Mesenchymal stem cell (in vitro differentiated cells and primary cell): ENCODE measurements around the gene PMEPA1.

Experiments used
- DNase-seq: peaks from one replicate; pipeline ENCODE4 v3.0.0-alpha.2; 2013
- H2AFZ ChIP-seq: one replicate; pipeline ENCODE4 v1.6.1; 2013; ENCODE audit warnings: low read depth, mild to moderate bottlenecking, control low read depth, inconsistent platforms, low read length, moderate library complexity
- H2AK5ac ChIP-seq: 2 replicates; pipeline ENCODE4 v1.6.1; 2013; ENCODE audit warnings: low read length, moderate library complexity, mild to moderate bottlenecking, inconsistent platforms; ENCODE audit not compliant: severe bottlenecking
- H2BK120ac ChIP-seq: one replicate; pipeline ENCODE4 v1.6.1; 2013; ENCODE audit warnings: low read depth, mild to moderate bottlenecking, inconsistent platforms, low read length, moderate library complexity
- H2BK12ac ChIP-seq, 2 experiments: one replicate each; pipeline ENCODE4 v1.6.1; 2013; ENCODE audit warnings: inconsistent platforms in 2 of 2, low read length in 2 of 2, mild to moderate bottlenecking in 2 of 2, moderate library complexity in 2 of 2, control low read depth in 1 of 2
- H2BK15ac ChIP-seq: one replicate; pipeline ENCODE4 v1.6.1; 2013; ENCODE audit warnings: mild to moderate bottlenecking, low read depth, inconsistent platforms; ENCODE audit not compliant: poor library complexity, severe bottlenecking
- H2BK5ac ChIP-seq: 2 replicates; pipeline ENCODE4 v1.6.1; 2013; ENCODE audit warnings: low read depth, mild to moderate bottlenecking, low read length, control low read depth, inconsistent platforms; ENCODE audit not compliant: poor library complexity, severe bottlenecking
- H3K14ac ChIP-seq, 2 experiments: one replicate each; pipeline ENCODE4 v1.6.1; 2013; ENCODE audit warnings: inconsistent platforms in 2 of 2, low read length in 2 of 2, control low read depth in 1 of 2, mild to moderate bottlenecking in 1 of 2, moderate library complexity in 1 of 2
- H3K18ac ChIP-seq, 2 experiments: one replicate each; pipeline ENCODE4 v1.6.1; 2013; ENCODE audit warnings: inconsistent platforms in 2 of 2, low read length in 2 of 2, control low read depth in 1 of 2, low read depth in 1 of 2, mild to moderate bottlenecking in 1 of 2
- H3K23ac ChIP-seq, 2 experiments: one replicate each; pipeline ENCODE4 v1.6.1; 2013; ENCODE audit warnings: inconsistent platforms in 2 of 2, low read length in 2 of 2, mild to moderate bottlenecking in 2 of 2, moderate library complexity in 2 of 2, control low read depth in 1 of 2
- H3K27ac ChIP-seq: 2 replicates; pipeline ENCODE4 v1.5.1; 2013; ENCODE audit warnings: mild to moderate bottlenecking, moderate library complexity, low read length, control low read depth, inconsistent platforms; ENCODE audit not compliant: poor library complexity, severe bottlenecking
- H3K27me3 ChIP-seq, 2 experiments: 2 replicates each; pipeline versions ENCODE4 v1.6.1 to v1.7.0; 2013; ENCODE audit warnings: low read length in 2 of 2, mild to moderate bottlenecking in 2 of 2, moderate library complexity in 2 of 2, control low read depth in 1 of 2, inconsistent platforms in 1 of 2; ENCODE audit not compliant: control insufficient read depth in 1 of 2, insufficient read depth in 1 of 2
- H3K36me3 ChIP-seq, 2 experiments: 2 replicates each; pipeline versions ENCODE4 v1.6.1 to v1.7.0; 2013; ENCODE audit warnings: low read length in 2 of 2, control low read depth in 1 of 2, inconsistent platforms in 1 of 2, low read depth in 1 of 2, mild to moderate bottlenecking in 1 of 2; ENCODE audit not compliant: insufficient read depth in 2 of 2, control insufficient read depth in 1 of 2
- H3K4ac ChIP-seq, 2 experiments: one replicate each; pipeline ENCODE4 v1.6.1; 2013; ENCODE audit warnings: inconsistent platforms in 2 of 2, low read length in 2 of 2, mild to moderate bottlenecking in 2 of 2, moderate library complexity in 2 of 2, control low read depth in 1 of 2, low read depth in 1 of 2
- H3K4me1 ChIP-seq: 2 replicates; pipeline ENCODE4 v1.6.1; 2013; ENCODE audit warnings: low read depth, low read length, control low read depth; ENCODE audit not compliant: control insufficient read depth, insufficient read depth
- H3K4me2 ChIP-seq: 2 replicates; pipeline ENCODE4 v1.6.1; 2013; ENCODE audit warnings: low read length, mild to moderate bottlenecking, inconsistent platforms; ENCODE audit not compliant: poor library complexity, severe bottlenecking
- H3K4me3 ChIP-seq, 2 experiments: 2 replicates each; pipeline versions ENCODE4 v1.5.1 to v1.7.0; 2013; ENCODE audit warnings: low read length in 2 of 2, mild to moderate bottlenecking in 2 of 2, control low read depth in 1 of 2, low read depth in 1 of 2; ENCODE audit not compliant: insufficient read depth in 1 of 2
- H3K79me1 ChIP-seq: replicated peaks from 2 replicates; pipeline ENCODE4 v1.6.1; 2013; ENCODE audit warnings: mild to moderate bottlenecking, control low read depth, low read length, inconsistent platforms; ENCODE audit not compliant: poor library complexity, severe bottlenecking
- H3K9ac ChIP-seq: 2 replicates; pipeline ENCODE4 v1.7.0; 2013; ENCODE audit warnings: mild to moderate bottlenecking, low read length, moderate library complexity
- H3K9me3 ChIP-seq: 2 replicates; pipeline ENCODE4 v1.7.0; 2013; ENCODE audit warnings: mild to moderate bottlenecking, low read length; ENCODE audit not compliant: control insufficient read depth
- H4K8ac ChIP-seq: one replicate; pipeline ENCODE4 v1.6.1; 2013; ENCODE audit warnings: inconsistent platforms, mild to moderate bottlenecking, low read length, moderate library complexity
- H4K91ac ChIP-seq: one replicate; pipeline ENCODE4 v1.6.1; 2013; ENCODE audit warnings: mild to moderate bottlenecking, low read length, inconsistent platforms
- WGBS: methylation state at CpG from one replicate; pipeline ENCODE4 v1.1.7; 2013; ENCODE audit warnings: mixed read lengths; 5-methylcytosine and 5-hydroxymethylcytosine counted together

Gene PMEPA1

DNA sequence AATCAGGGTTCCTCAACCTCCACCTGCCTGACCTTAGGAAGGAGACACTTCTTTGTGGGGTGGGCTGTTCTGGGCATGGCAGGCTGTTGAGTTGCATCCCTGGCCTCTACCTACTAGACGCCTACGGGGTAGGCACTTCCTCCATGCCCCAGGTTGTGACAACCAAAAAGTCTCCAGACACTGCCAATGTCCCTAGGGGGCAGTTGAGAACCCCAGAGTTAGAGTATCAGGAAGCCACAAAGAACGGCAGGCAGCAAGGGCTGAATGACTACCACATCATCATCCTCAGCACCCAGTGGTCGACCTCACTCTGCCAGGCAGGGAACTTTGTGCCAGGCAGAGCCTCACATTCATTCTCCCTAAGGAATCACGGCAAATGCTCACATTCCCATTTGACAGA lies 21.5 kb downstream of the PMEPA1 start:
- Histone ChIP-seq H3K9me3 (no peaks in the 10 kb centered on the region), H3K36me3 (peaks cover 0 to 11% of the 10 kb centered on the region in 2 experiments), H3K4me2 (no peak overlapping the region), H3K14ac (no peak overlapping the region), H3K27me3 (peaks cover 0 to 55% of the 10 kb centered on the region in 2 experiments), H2BK5ac (no peak overlapping the region), H3K23ac (no peak overlapping the region), H2BK12ac (no peak overlapping the region), H2BK120ac (no peak overlapping the region), H2AFZ (no peak overlapping the region), H3K9ac (no peak overlapping the region), H2BK15ac (no peak overlapping the region), H3K4ac (no peak overlapping the region), H4K8ac (no peak overlapping the region), H3K18ac (no peak overlapping the region), H4K91ac (no peak overlapping the region), H3K27ac (no peak overlapping the region), H2AK5ac (no peak overlapping the region), H3K79me1 (peaks cover 71% of the 10 kb centered on the region), H3K4me3 (no peak overlapping the region), H3K4me1 (peaks cover 17% of the 10 kb centered on the region)
- 91% methylated on average over 5 of the region's 5 CpGs for WGBS
- DNase-seq = no peak

GRCh38 chr20:57686931-57687652 lies 22.7 kb downstream of the PMEPA1 start:
- H3K4ac ChIP-seq = no peak overlapping the region
- H3K36me3 ChIP-seq = peaks cover 0 to 7% of the 10 kb centered on the region in 2 experiments
- no peak overlapping the region for H3K23ac ChIP-seq
- no peak overlapping the region for H3K9ac ChIP-seq
- no peak overlapping the region for H4K8ac ChIP-seq
- H3K79me1 ChIP-seq = peaks cover 70% of the 10 kb centered on the region
- peaks cover 10% of the 10 kb centered on the region for H3K4me1 ChIP-seq
- no peak overlapping the region for H3K14ac ChIP-seq
- 85% methylated on average over 12 of the region's 12 CpGs for WGBS
- no peak overlapping the region for H4K91ac ChIP-seq
- no peak overlapping the region for H2BK15ac ChIP-seq
- H2BK120ac ChIP-seq = no peak overlapping the region
- no peak overlapping the region for H2BK12ac ChIP-seq
- no peak overlapping the region for H2BK5ac ChIP-seq
- no peak overlapping the region for H2AFZ ChIP-seq
- no peak overlapping the region for H3K4me2 ChIP-seq
- H2AK5ac ChIP-seq = no peak overlapping the region
- no peaks in the 10 kb centered on the region for H3K9me3 ChIP-seq
- DNase-seq = no peak
- H3K18ac ChIP-seq = no peak overlapping the region
- no peak overlapping the region for H3K4me3 ChIP-seq
- H3K27ac ChIP-seq = no peak overlapping the region
- peaks cover 0 to 49% of the 10 kb centered on the region in 2 experiments for H3K27me3 ChIP-seq

- H4K91ac ChIP-seq = no peak overlapping the region
- no peak overlapping the region for H3K23ac ChIP-seq
- no peak for DNase-seq
- no peak overlapping the region for H2BK5ac ChIP-seq
- no peak overlapping the region for H2AFZ ChIP-seq
- no peak overlapping the region for H3K9ac ChIP-seq
- H3K4me2 ChIP-seq = no peak overlapping the region
- no peak overlapping the region for H2BK12ac ChIP-seq
- H3K36me3 ChIP-seq = peaks cover 0 to 5% of the 10 kb centered on the region in 2 experiments
- H3K4me1 ChIP-seq = peaks cover 13% of the 10 kb centered on the region
- no peak overlapping the region for H3K27ac ChIP-seq
- H3K4ac ChIP-seq = no peak overlapping the region
- H4K8ac ChIP-seq = no peak overlapping the region
- H2AK5ac ChIP-seq = no peak overlapping the region
- peaks cover 67% of the 10 kb centered on the region for H3K79me1 ChIP-seq
- H3K18ac ChIP-seq = no peak overlapping the region
- no peak overlapping the region for H3K14ac ChIP-seq
- H2BK15ac ChIP-seq = no peak overlapping the region
- no peaks in the 10 kb centered on the region for H3K9me3 ChIP-seq
- WGBS = 72% methylated on average over 21 of the region's 21 CpGs
- H3K27me3 ChIP-seq = peaks cover 0 to 39% of the 10 kb centered on the region in 2 experiments
- no peak overlapping the region for H2BK120ac ChIP-seq
- no peak overlapping the region for H3K4me3 ChIP-seq
Measured at GRCh38 chr20:57685146-57685758, 24.6 kb downstream of the PMEPA1 start.

DNA sequence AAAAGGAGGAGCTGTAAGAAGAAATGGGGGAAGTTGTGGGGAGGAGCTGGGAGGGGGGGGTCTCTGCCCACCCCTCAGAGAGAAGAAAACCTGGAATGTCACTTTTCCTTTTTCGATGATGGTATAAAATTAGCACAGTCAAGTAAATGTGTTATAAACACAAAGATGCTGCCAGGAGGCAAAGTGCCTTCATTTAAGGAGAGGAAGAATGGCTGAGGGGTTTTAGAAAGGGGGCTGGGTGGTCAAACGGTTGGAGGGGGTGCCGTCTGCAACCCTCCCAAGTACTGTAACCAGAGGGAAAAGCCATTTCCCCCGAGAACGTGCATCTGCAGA lies 25.0 kb downstream of the PMEPA1 start:
- WGBS = 36% methylated on average over 5 of the region's 5 CpGs
- Histone ChIP-seq H3K23ac (no peak overlapping the region), H3K4ac (no peak overlapping the region)

More for the DNA sequence above, 25.0 kb downstream of the PMEPA1 start:
- Histone ChIP-seq H3K4me1 (peaks cover 8% of the 10 kb centered on the region), H2AK5ac (no peak overlapping the region), H3K4me2 (no peak overlapping the region), H2BK12ac (no peak overlapping the region), H3K9ac (no peak overlapping the region), H4K8ac (no peak overlapping the region), H4K91ac (no peak overlapping the region), H3K27ac (no peak overlapping the region), H2AFZ (no peak overlapping the region), H3K27me3 (peaks cover 0 to 36% of the 10 kb centered on the region in 2 experiments), H2BK120ac (no peak overlapping the region), H3K4me3 (no peak overlapping the region), H3K14ac (no peak overlapping the region), H3K36me3 (peaks cover 0 to 2% of the 10 kb centered on the region in 2 experiments), H2BK5ac (no peak overlapping the region), H3K18ac (no peak overlapping the region), H3K9me3 (no peaks in the 10 kb centered on the region), H3K79me1 (peaks cover 68% of the 10 kb centered on the region), H2BK15ac (no peak overlapping the region)
- no peak for DNase-seq
